Smooth muscle cell (in vitro differentiated cells): ENCODE measurements around the gene GGA1. TPM values are rescaled to one million over a fixed set of nuclear protein-coding genes. Genes with fewer than 3 reads are reported as not detected.

Source experiments
- DNase-seq: peaks from one replicate; lab custom pipeline; 2025; ENCODE audit not compliant: unreplicated experiment; lab: John Stamatoyannopoulos, UW
- H2AFZ ChIP-seq: fragments of 200-600 bp; sonication (generic); 2 replicates; pipeline ENCODE4 v1.6.0; 2016; ENCODE audit warnings: antibody characterized with exemption, low read depth, mild to moderate bottlenecking
- H3F3A ChIP-seq: fragments of 200-600 bp; sonication (generic); 2 replicates; pipeline ENCODE4 v1.6.0; 2017; ENCODE audit warnings: antibody characterized with exemption, low read depth
- H3K27ac ChIP-seq: fragments of 200-600 bp; sonication (generic); 2 replicates; pipeline ENCODE4 v1.5.1; 2016; ENCODE audit warnings: low read depth, mild to moderate bottlenecking
- H3K27me3 ChIP-seq: fragments of 200-600 bp; sonication (generic); 2 replicates; pipeline ENCODE4 v1.6.1; 2016; ENCODE audit warnings: low read depth, mild to moderate bottlenecking
- H3K36me3 ChIP-seq: fragments of 200-600 bp; sonication (generic); 2 replicates; pipeline ENCODE4 v1.5.1; 2016; ENCODE audit warnings: low read depth
- H3K4me1 ChIP-seq: fragments of 200-600 bp; sonication (generic); 2 replicates; pipeline ENCODE4 v1.5.1; 2016; ENCODE audit warnings: low read depth
- H3K4me2 ChIP-seq: fragments of 200-600 bp; sonication (generic); 2 replicates; pipeline ENCODE4 v1.6.0; 2016; ENCODE audit warnings: mild to moderate bottlenecking
- H3K4me3 ChIP-seq: fragments of 200-600 bp; sonication (generic); 2 replicates; pipeline ENCODE4 v1.5.1; 2016; ENCODE audit warnings: mild to moderate bottlenecking
- H3K79me2 ChIP-seq: fragments of 200-600 bp; sonication (generic); 2 replicates; pipeline ENCODE4 v1.6.0; 2016; ENCODE audit warnings: low read depth, mild to moderate bottlenecking
- H3K9ac ChIP-seq: fragments of 200-600 bp; sonication (generic); 2 replicates; pipeline ENCODE4 v1.6.0; 2016; ENCODE audit warnings: low read depth
- H3K9me3 ChIP-seq: fragments of 200-600 bp; sonication (generic); replicated peaks from 2 replicates; pipeline ENCODE4 v1.5.1; 2016; ENCODE audit warnings: low read depth
- H4K20me1 ChIP-seq: fragments of 200-600 bp; sonication (generic); 2 replicates; pipeline ENCODE4 v1.6.0; 2016; ENCODE audit warnings: low read depth
- WGBS: methylation state at CpG from one replicate; pipeline ENCODE4 v1.1.7; 2016; ENCODE audit warnings: low lambda C conversion rate; 5-methylcytosine and 5-hydroxymethylcytosine counted together
- polyA plus RNA-seq: library from polyadenylated mRNA; unstranded; fragments of >200 nt; fragmentation: Nextera tagmentation; extraction: Ambion mirVana; gene quantifications from 2 replicates; pipeline ENCODE4 v1.2.1, GENCODE V29; 2016
- total RNA-seq: library from RNA; depleted of rRNA; stranded (reverse); fragments of >200 nt; gene quantifications from 2 replicates; pipeline ENCODE4 v1.2.3, GENCODE V29; 2014
- TF ChIP-seq, protein P1 (sequence below): fragments of 200-600 bp; sonication (generic); IDR thresholded peaks from 2 replicates; pipeline ENCODE4 v1.5.1; 2017; ENCODE audit warnings: borderline replicate concordance, mild to moderate bottlenecking, antibody characterized with exemption; ENCODE audit not compliant: insufficient read depth, poor library complexity, severe bottlenecking

Gene GGA1
- total and polyA plus RNA-seq, 2 experiments from 2014 or later, result 15.6 to 44.0 TPM

DNA sequence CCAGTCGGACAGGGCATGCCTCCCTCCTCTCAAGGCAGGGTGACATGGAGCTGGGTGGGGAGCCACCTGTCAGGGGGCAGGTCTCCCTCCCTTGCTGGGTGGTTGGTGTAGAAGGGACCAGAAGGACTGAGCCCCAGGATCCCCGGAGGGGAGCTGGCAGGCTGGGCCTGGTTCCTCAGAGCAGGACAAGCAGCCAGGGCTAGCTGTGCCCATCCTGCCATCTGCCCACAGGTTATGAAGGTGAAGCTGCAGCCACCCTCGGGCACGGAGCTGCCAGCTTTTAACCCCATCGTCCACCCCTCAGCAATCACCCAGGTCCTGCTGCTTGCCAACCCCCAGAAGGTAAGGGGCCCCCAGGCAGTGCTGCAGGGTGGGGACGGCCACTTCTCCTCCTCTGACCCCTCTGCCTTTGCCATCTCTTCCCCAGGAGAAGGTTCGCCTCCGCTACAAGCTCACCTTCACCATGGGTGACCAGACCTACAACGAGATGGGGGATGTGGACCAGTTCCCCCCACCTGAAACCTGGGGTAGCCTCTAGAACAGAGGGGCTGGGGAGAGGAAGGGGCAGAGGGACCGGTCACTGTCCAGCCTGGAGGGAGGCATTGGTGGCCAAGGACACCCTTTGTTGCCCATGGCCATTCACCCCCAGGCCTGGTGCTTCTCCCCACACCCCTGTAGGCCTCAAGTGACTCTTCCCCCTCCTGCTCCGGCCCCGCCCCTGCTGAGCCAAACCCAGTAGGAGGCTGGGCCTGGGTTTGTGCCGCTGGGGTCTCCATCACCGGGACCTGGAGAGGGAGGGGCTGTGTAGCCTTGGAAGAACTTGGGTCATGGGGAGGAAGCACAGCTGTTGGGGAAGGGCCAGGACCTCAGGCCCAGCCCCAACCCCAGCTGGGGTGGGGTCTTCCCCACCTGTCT is 23.8 kb downstream of the GGA1 start:
- Histone ChIP-seq H4K20me1 (no peaks in the 10 kb centered on the region), H3K4me3 (no peak overlapping the region), H3F3A (peaks cover 5% of the 10 kb centered on the region), H3K36me3 (no peaks in the 10 kb centered on the region), H3K27ac (peak overlapping the region; percentile 83), H2AFZ (no peak overlapping the region), H3K9me3 (no peaks in the 10 kb centered on the region), H3K27me3 (no peaks in the 10 kb centered on the region), H3K4me2 (peak overlapping the region; percentile 77), H3K9ac (peak overlapping the region; percentile 49), H3K4me1 (peaks cover 18% of the 10 kb centered on the region), H3K79me2 (no peaks in the 10 kb centered on the region)
- 93% methylated on average over 13 of the region's 14 CpGs for WGBS
- TF ChIP-seq, protein P1, sequence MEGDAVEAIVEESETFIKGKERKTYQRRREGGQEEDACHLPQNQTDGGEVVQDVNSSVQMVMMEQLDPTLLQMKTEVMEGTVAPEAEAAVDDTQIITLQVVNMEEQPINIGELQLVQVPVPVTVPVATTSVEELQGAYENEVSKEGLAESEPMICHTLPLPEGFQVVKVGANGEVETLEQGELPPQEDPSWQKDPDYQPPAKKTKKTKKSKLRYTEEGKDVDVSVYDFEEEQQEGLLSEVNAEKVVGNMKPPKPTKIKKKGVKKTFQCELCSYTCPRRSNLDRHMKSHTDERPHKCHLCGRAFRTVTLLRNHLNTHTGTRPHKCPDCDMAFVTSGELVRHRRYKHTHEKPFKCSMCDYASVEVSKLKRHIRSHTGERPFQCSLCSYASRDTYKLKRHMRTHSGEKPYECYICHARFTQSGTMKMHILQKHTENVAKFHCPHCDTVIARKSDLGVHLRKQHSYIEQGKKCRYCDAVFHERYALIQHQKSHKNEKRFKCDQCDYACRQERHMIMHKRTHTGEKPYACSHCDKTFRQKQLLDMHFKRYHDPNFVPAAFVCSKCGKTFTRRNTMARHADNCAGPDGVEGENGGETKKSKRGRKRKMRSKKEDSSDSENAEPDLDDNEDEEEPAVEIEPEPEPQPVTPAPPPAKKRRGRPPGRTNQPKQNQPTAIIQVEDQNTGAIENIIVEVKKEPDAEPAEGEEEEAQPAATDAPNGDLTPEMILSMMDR, result no peak
- no peak for DNase-seq

DNA sequence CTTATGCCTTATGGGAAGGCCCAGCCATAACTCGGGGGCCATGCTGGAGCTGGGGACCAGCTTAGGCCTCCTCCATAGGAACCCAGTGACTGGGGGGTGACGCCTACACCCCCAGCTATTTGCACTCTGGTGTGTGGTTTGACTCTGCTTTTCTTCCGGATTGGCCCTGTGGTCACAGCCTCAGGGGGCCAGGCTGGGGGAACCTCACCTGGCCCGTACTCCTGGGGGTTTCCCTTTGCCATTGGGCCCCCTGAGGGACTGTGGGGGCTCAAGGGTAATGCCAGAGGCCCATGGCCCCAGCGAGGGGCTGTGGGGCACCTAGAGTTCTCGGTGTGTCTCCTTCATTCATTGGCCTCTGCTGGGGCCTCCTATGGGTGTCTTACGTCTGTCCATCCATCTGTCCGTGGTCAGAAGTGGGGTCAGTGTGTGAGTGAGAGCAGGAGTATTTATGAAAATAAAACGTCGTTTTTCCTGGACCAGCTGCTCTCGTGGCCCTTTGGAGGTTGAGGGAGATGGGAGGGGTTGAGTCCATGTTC is 24.5 kb downstream of the GGA1 start:
- no peaks in the 10 kb centered on the region for H3K27me3 ChIP-seq
- H3F3A ChIP-seq, result peaks cover 6% of the 10 kb centered on the region
- no peaks in the 10 kb centered on the region for H3K9me3 ChIP-seq
- WGBS, result 42% methylated on average over 11 of the region's 11 CpGs
- peak overlapping the region; percentile 49 for H3K9ac ChIP-seq
- peak overlapping the region; percentile 83 for H3K27ac ChIP-seq
- TF ChIP-seq, protein P1, result no peak
- H3K36me3 ChIP-seq, result no peaks in the 10 kb centered on the region
- H4K20me1 ChIP-seq, result no peaks in the 10 kb centered on the region
- no peaks in the 10 kb centered on the region for H3K79me2 ChIP-seq
- no peak for DNase-seq
- H3K4me2 ChIP-seq, result peak overlapping the region; percentile 77
- no peak overlapping the region for H3K4me3 ChIP-seq
- H2AFZ ChIP-seq, result no peak overlapping the region
- peaks cover 19% of the 10 kb centered on the region for H3K4me1 ChIP-seq

DNA sequence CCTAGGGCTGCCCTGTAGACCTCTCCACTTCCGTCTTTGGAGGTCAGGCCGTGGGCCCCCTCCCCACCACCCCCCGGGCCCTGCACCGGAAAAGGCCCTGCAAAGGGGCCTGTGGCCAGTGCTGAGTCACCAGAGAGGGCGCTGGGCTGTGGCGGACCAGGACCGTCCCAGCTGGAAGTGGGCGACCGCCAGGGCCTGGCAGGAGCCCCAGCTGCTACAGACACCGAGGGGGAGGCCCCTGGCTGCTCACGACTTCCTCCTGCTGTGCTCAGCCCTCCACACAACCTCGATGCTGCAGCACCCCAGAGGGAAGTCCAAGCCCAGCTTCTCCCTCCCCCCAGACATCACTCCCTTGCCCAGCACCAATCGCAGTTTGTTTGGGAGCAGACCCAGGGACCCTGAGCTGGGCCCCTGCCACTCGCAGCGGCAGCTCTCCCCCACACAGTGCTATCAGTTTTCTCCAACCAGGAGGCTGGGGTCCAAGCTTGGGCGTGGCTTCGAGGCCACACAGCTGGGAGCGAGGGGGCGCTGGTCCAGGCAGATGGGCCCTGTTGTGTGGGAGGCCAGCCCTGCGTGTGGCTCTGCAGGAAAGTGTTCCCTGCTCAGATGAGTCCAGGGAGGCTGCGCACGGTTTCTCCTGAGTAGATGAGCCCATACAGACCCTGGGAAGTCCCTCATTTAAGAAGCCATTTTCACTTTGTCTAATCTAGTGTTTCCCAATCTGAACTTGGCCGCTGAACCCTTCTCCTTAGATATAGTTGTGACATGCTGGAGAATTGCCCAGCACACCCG is 25.2 kb downstream of the GGA1 start:
- Histone ChIP-seq H3K27me3 (no peaks in the 10 kb centered on the region), H3K9me3 (no peaks in the 10 kb centered on the region), H3K36me3 (no peaks in the 10 kb centered on the region), H4K20me1 (no peaks in the 10 kb centered on the region), H3K4me3 (no peak overlapping the region), H3K4me1 (peaks cover 25% of the 10 kb centered on the region), H3K27ac (peak overlapping the region; percentile 83), H3K79me2 (no peaks in the 10 kb centered on the region), H3K9ac (peak overlapping the region; percentile 34), H3F3A (peaks cover 12% of the 10 kb centered on the region), H3K4me2 (peak overlapping the region; percentile 77), H2AFZ (no peak overlapping the region)
- WGBS, result 9% methylated on average over 18 of the region's 24 CpGs
- DNase-seq, result peak; percentile 92
- TF ChIP-seq, protein P1, result no peak
